ENCODE results near the gene HOXC5. TPM values are rescaled to one million over a fixed set of nuclear protein-coding genes. Genes with fewer than 3 reads are reported as not detected.

The HOXC5 gene
- total and polyA plus RNA-seq, 2 experiments from 2014 or later = 0.18 to 0.40 TPM

DNA sequence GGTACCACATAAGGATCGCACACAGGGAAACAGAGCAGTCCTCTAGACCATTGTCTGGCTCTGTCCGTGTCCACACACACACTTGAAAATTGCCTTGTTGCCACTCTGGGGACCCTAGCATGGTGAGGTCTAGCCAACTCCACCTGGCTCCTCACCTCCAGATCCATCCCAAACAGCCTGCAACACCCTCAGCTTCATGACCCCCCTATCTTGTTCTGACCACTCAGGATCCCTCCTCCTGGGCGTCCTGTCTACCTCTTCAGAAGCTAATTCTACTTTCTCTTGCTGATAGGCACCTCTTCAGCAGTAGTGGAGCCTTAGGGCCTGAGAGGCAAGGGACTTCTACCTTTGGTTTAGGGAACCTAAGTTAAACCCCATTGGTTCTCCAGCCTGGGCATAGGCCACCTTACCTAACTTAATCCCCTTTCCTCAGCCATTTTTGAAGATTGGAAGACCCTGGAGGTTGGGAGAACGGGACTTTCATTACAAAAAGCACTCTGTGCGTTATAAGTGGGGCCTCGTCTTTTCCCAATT lies 697 bp upstream of the HOXC5 start:
- H3K4me1 ChIP-seq (ENCODE audit: insufficient read depth) = peaks cover 42% of the 10 kb centered on the region
- 47% methylated on average over 6 of the region's 6 CpGs for WGBS (ENCODE audit: low lambda C conversion rate, missing lambda C conversion rate)
- no peaks in the 10 kb centered on the region for H3K36me3 ChIP-seq (replicated peaks; ENCODE audit: insufficient read depth, low read depth)
- peaks cover 80% of the 10 kb centered on the region for H3K27me3 ChIP-seq
- no peak for TF ChIP-seq EZH2 (IDR thresholded peaks at IDR 0.05; ENCODE audit: borderline replicate concordance)
- TF ChIP-seq, protein P1, sequence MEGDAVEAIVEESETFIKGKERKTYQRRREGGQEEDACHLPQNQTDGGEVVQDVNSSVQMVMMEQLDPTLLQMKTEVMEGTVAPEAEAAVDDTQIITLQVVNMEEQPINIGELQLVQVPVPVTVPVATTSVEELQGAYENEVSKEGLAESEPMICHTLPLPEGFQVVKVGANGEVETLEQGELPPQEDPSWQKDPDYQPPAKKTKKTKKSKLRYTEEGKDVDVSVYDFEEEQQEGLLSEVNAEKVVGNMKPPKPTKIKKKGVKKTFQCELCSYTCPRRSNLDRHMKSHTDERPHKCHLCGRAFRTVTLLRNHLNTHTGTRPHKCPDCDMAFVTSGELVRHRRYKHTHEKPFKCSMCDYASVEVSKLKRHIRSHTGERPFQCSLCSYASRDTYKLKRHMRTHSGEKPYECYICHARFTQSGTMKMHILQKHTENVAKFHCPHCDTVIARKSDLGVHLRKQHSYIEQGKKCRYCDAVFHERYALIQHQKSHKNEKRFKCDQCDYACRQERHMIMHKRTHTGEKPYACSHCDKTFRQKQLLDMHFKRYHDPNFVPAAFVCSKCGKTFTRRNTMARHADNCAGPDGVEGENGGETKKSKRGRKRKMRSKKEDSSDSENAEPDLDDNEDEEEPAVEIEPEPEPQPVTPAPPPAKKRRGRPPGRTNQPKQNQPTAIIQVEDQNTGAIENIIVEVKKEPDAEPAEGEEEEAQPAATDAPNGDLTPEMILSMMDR (IDR thresholded peaks at IDR 0.05; ENCODE audit: poor library complexity) = no peak
- TF ChIP-seq EZH2phosphoT487 (IDR thresholded peaks at IDR 0.05; ENCODE audit: low read depth, severe bottlenecking, unreplicated experiment) = no peak
- no peaks in the 10 kb centered on the region for H3K9me3 ChIP-seq (ENCODE audit: low read depth)
- H3K4me2 ChIP-seq = no peak overlapping the region
- no peak overlapping the region for H2AFZ ChIP-seq
- H3K9me2 ChIP-seq (replicated peaks; ENCODE audit: insufficient read depth) = no peaks in the 10 kb centered on the region
- no peak overlapping the region for H3K4me3 ChIP-seq
- H4K20me1 ChIP-seq (ENCODE audit: insufficient read depth, poor library complexity, severe bottlenecking) = no peaks in the 10 kb centered on the region
- H3K27ac ChIP-seq = no peak overlapping the region
- peaks cover 6% of the 10 kb centered on the region for H3K79me2 ChIP-seq
- no peak for DNase-seq (ENCODE audit: low spot score)

DNA sequence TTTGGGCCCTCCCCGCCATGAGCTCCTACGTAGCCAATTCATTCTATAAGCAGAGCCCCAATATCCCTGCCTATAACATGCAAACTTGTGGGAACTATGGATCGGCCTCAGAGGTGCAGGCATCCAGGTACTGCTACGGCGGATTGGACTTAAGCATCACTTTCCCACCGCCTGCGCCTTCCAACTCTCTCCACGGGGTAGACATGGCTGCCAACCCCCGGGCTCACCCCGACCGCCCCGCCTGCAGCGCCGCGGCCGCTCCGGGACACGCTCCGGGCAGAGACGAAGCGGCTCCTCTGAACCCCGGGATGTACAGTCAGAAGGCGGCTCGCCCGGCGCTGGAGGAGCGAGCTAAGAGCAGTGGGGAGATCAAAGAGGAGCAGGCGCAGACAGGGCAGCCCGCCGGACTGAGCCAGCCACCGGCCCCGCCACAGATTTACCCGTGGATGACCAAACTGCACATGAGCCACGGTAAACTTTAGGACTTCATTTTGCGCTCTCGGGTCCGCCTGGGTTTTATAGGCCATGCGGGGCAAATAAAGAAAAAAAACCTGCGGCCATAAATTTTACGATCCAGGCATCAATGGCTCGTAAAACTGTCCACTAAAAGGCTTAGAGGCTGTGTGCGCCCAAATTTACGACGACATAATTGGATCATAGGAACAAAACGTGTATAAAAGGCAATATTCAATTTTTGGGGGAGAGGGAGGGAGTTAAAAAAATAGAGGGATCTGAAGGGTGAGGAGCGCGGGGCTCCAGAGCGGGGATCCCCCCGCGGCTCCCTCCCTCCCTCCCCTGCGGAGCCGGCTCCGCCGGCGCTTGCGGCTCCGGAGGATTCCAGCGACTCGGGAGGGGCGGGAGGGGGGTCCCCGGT lies 493 bp downstream of the HOXC5 start:
- TF ChIP-seq EZH2phosphoT487 (IDR thresholded peaks at IDR 0.05; ENCODE audit: low read depth, severe bottlenecking, unreplicated experiment) (peak; percentile 92), EZH2 (IDR thresholded peaks at IDR 0.05; ENCODE audit: borderline replicate concordance) (peak; percentile 76)
- TF ChIP-seq, protein P1 (IDR thresholded peaks at IDR 0.05; ENCODE audit: poor library complexity) = no peak
- no peaks in the 10 kb centered on the region for H4K20me1 ChIP-seq (ENCODE audit: insufficient read depth, poor library complexity, severe bottlenecking)
- no peaks in the 10 kb centered on the region for H3K36me3 ChIP-seq (replicated peaks; ENCODE audit: insufficient read depth, low read depth)
- peak overlapping the region; percentile 2 for H3K27ac ChIP-seq
- peak; percentile 84 for DNase-seq (ENCODE audit: low spot score)
- peaks cover 40% of the 10 kb centered on the region for H3K4me1 ChIP-seq (ENCODE audit: insufficient read depth)
- no peaks in the 10 kb centered on the region for H3K9me3 ChIP-seq (ENCODE audit: low read depth)
- 4% methylated on average over 55 of the region's 61 CpGs for WGBS (ENCODE audit: low lambda C conversion rate, missing lambda C conversion rate)
- peak overlapping the region; percentile 0 for H3K4me3 ChIP-seq
- peak overlapping the region; percentile 79 for H3K4me2 ChIP-seq
- H3K27me3 ChIP-seq = peaks cover 73% of the 10 kb centered on the region
- no peaks in the 10 kb centered on the region for H3K79me2 ChIP-seq
- no peak overlapping the region for H2AFZ ChIP-seq
- no peaks in the 10 kb centered on the region for H3K9me2 ChIP-seq (replicated peaks; ENCODE audit: insufficient read depth)

DNA sequence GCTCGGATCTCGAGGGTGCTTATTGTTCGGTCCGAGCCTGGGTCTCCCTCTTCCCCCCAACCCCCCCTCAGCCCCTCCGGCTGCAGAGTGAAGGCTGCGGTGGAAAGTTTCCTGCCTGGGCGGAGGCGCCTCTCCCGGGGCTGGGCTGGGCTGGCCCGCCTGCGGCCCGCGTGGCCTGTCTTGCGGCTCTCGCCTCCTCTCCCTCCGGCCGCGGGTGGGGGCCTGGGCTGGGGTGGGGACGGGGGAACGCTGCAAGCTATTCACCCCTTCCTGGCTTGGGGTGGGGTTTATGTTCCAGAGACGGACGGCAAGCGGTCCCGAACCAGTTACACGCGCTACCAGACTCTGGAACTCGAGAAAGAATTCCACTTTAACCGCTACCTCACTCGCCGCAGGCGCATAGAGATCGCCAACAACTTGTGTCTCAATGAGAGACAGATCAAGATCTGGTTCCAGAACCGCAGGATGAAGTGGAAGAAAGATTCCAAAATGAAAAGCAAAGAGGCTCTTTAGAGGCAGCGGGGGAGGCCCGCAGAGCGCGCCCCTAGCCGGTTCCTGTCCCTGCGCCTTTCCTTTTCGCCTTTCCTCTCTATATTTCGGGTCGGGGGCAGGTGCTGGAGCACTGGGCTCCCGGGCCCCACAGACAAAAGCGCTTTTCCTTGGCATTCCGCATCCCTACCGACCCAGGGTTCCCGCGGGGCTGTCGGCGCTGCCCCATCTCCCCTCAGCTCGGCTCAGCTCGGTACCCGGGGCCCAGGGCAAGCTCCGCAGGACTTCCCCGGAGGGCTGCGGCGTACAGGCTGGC lies 1.3 kb downstream of the HOXC5 start:
- H3K9me3 ChIP-seq (ENCODE audit: low read depth) = no peaks in the 10 kb centered on the region
- peaks cover 36% of the 10 kb centered on the region for H3K4me1 ChIP-seq (ENCODE audit: insufficient read depth)
- no peak overlapping the region for H2AFZ ChIP-seq
- 14% methylated on average over 35 of the region's 57 CpGs for WGBS (ENCODE audit: low lambda C conversion rate, missing lambda C conversion rate)
- no peaks in the 10 kb centered on the region for H3K79me2 ChIP-seq
- no peak for DNase-seq (ENCODE audit: low spot score)
- peak overlapping the region; percentile 0 for H3K4me3 ChIP-seq
- no peaks in the 10 kb centered on the region for H3K36me3 ChIP-seq (replicated peaks; ENCODE audit: insufficient read depth, low read depth)
- no peaks in the 10 kb centered on the region for H4K20me1 ChIP-seq (ENCODE audit: insufficient read depth, poor library complexity, severe bottlenecking)
- H3K4me2 ChIP-seq = peak overlapping the region; percentile 79
- TF ChIP-seq EZH2phosphoT487 (IDR thresholded peaks at IDR 0.05; ENCODE audit: low read depth, severe bottlenecking, unreplicated experiment) = no peak
- TF ChIP-seq, protein P1 (IDR thresholded peaks at IDR 0.05; ENCODE audit: poor library complexity) = no peak
- TF ChIP-seq EZH2 (IDR thresholded peaks at IDR 0.05; ENCODE audit: borderline replicate concordance) = peak; percentile 10
- no peaks in the 10 kb centered on the region for H3K9me2 ChIP-seq (replicated peaks; ENCODE audit: insufficient read depth)
- H3K27ac ChIP-seq = no peak overlapping the region
- H3K27me3 ChIP-seq = peaks cover 75% of the 10 kb centered on the region
